Esophagus squamous epithelium (tissue), 5 donors: ENCODE data around the gene CCDC179. TPM values are rescaled to one million over a fixed set of nuclear protein-coding genes. Genes with fewer than 3 reads are reported as not detected.

ENCODE experiments used
- DNase-seq: peaks from one replicate; lab custom pipeline; 2025; lab: John Stamatoyannopoulos, UW
- H3K27ac ChIP-seq, 4 donors: fragments of 200-600 bp; sonication (generic); one replicate each; pipeline ENCODE4 v1.5.1; 2016 to 2019; ENCODE audit warnings: mild to moderate bottlenecking in 1 of 4
- H3K27me3 ChIP-seq, 4 donors: fragments of 200-600 bp; sonication (generic); 1 replicate in 3 of 4; 2 replicates in 1 of 4; pipeline versions ENCODE4 v1.5.1 to v1.6.0; 2017 to 2021; ENCODE audit warnings: antibody characterized with exemption in 1 of 4
- H3K36me3 ChIP-seq, 3 donors: fragments of 200-600 bp; sonication (generic); one replicate each; pipeline ENCODE4 v1.5.1; 2016 to 2019
- H3K4me1 ChIP-seq, 3 donors: fragments of 200-600 bp; sonication (generic); one replicate each; pipeline ENCODE4 v1.5.1; 2017 to 2019
- H3K4me3 ChIP-seq, 4 donors: fragments of 200-600 bp; sonication (generic); 1 replicate in 3 of 4; 2 replicates in 1 of 4; pipeline ENCODE4 v1.5.1; 2016 to 2019; ENCODE audit warnings: mild to moderate bottlenecking in 2 of 4, moderate library complexity in 1 of 4
- H3K9me3 ChIP-seq, 3 donors: fragments of 200-600 bp; sonication (generic); one replicate each; pipeline ENCODE4 v1.5.1; 2016 to 2019
- CTCF ChIP-seq, 6 experiments: fragments of 450-650 bp in 4 of 6; fragments of 200-600 bp in 2 of 6; sonication (generic) in 2 of 6; IDR thresholded peaks; one replicate each; pipeline ENCODE4 v1.5.1; 2016 to 2019; ENCODE audit warnings: antibody characterized with exemption in 6 of 6, mild to moderate bottlenecking in 4 of 6, moderate library complexity in 4 of 6
- POLR2A ChIP-seq, 4 donors: fragments of 450-650 bp; IDR thresholded peaks; one replicate each; pipeline ENCODE4 v1.6.1; 2017; ENCODE audit warnings: antibody characterized with exemption in 4 of 4, mild to moderate bottlenecking in 4 of 4, moderate library complexity in 3 of 4
- WGBS, 2 donors: methylation state at CpG; one replicate each; pipeline ENCODE4 v1.1.5; 2018; 5-methylcytosine and 5-hydroxymethylcytosine counted together
- intact Hi-C: fragments of 100-400 bp; cut with DNase I; formaldehyde crosslinking; loops from one replicate; pipeline ENCODE4 v1.15.0; 2022
- total RNA-seq, 4 donors: library from RNA; depleted of rRNA; stranded (reverse); fragments of >200 nt; gene quantifications; one replicate each; pipeline ENCODE4 v1.1.0, GENCODE V29; 2016
- donor health status: DM: yes; HTN: yes; CAD: no.

CCDC179 gene
- not detected for total RNA-seq

- TF ChIP-seq CTCF (IDR thresholded peaks at IDR 0.05) (no peak), POLR2A (IDR thresholded peaks at IDR 0.05) (no peak)
- Histone ChIP-seq H3K9me3 (no peaks in the 10 kb centered on the region), H3K27me3 (no peaks in the 10 kb centered on the region), H3K4me3 (no peak within 1 kb of the TSS), H3K36me3 (no peaks in the 10 kb centered on the region), H3K27ac (no peak within 1 kb of the TSS), H3K4me1 (no peaks in the 10 kb centered on the region)
- 88 to 89% methylated on average over 4 of the region's 4 CpGs for WGBS, 2 donors
- intact Hi-C loops: no loop called here
- DNase-seq: no peak
Observed at GRCh38 chr11:22860241-22860640, at the start of gene CCDC179. CCDC179 (minus strand) TSS chr11:22860474; CDS start chr11:22860421, 53 bp downstream.

GRCh38 chr11:22903782-22904181, 43.5 kb upstream of the CCDC179 start:
- intact Hi-C loops: no loop called here
- Histone ChIP-seq H3K27ac (no peak overlapping the region), H3K9me3 (no peaks in the 10 kb centered on the region), H3K4me3 (no peak overlapping the region), H3K36me3 (no peaks in the 10 kb centered on the region), H3K4me1 (no peaks in the 10 kb centered on the region), H3K27me3 (no peaks in the 10 kb centered on the region)
- DNase-seq: no peak
- no peak for TF ChIP-seq CTCF (IDR thresholded peaks at IDR 0.05)
- TF ChIP-seq POLR2A (IDR thresholded peaks at IDR 0.05): no peak
- 54 to 79% methylated on average over 1 of the region's 1 CpG for WGBS, 2 donors

- Histone ChIP-seq H3K4me3 (no peak overlapping the region), H3K27ac (no peak overlapping the region), H3K36me3 (no peaks in the 10 kb centered on the region), H3K27me3 (no peaks in the 10 kb centered on the region), H3K9me3 (no peaks in the 10 kb centered on the region), H3K4me1 (no peaks in the 10 kb centered on the region)
- TF ChIP-seq CTCF (IDR thresholded peaks at IDR 0.05): no peak
- no peak for TF ChIP-seq POLR2A (IDR thresholded peaks at IDR 0.05)
- DNase-seq: no peak
- WGBS, 2 donors: 67 to 70% methylated on average over 4 of the region's 4 CpGs
- intact Hi-C loops: no loop called here
Observed at GRCh38 chr11:22901603-22902002, 41.3 kb upstream of the CCDC179 start.

GRCh38 chr11:22900764-22901486, 40.7 kb upstream of the CCDC179 start:
- no peak overlapping the region for H3K27ac ChIP-seq
- TF ChIP-seq CTCF (IDR thresholded peaks at IDR 0.05): no peak
- no peak for TF ChIP-seq POLR2A (IDR thresholded peaks at IDR 0.05)
- H3K36me3 ChIP-seq: no peaks in the 10 kb centered on the region
- H3K9me3 ChIP-seq: no peaks in the 10 kb centered on the region
- H3K4me3 ChIP-seq: no peak overlapping the region
- no peaks in the 10 kb centered on the region for H3K27me3 ChIP-seq
- no peak for DNase-seq
- H3K4me1 ChIP-seq: no peaks in the 10 kb centered on the region
- intact Hi-C loops: no loop called here

GRCh38 chr11:22898036-22898435, 37.8 kb upstream of the CCDC179 start:
- TF ChIP-seq POLR2A (IDR thresholded peaks at IDR 0.05) (no peak), CTCF (IDR thresholded peaks at IDR 0.05) (no peak)
- H3K4me1 ChIP-seq: no peaks in the 10 kb centered on the region
- no peak overlapping the region for H3K4me3 ChIP-seq
- intact Hi-C loops: no loop called here
- DNase-seq: no peak
- H3K27me3 ChIP-seq: no peaks in the 10 kb centered on the region
- H3K36me3 ChIP-seq: no peaks in the 10 kb centered on the region
- no peak overlapping the region for H3K27ac ChIP-seq
- WGBS, 2 donors: 59 to 68% methylated on average over 5 of the region's 5 CpGs
- H3K9me3 ChIP-seq: no peaks in the 10 kb centered on the region
